GM12801 (cell line): ENCODE measurements around the gene DIAPH2.

Source experiments
- CTCF ChIP-seq: IDR thresholded peaks from one replicate; pipeline ENCODE4 v1.5.1; 2011; ENCODE audit warnings: control low read depth; ENCODE audit not compliant: insufficient read length; ENCODE audit errors: extremely low read depth

The DIAPH2 gene

GRCh38 chrX:97401154-97401553, 716.5 kb downstream of the DIAPH2 start:
- TF ChIP-seq CTCF: no peak

GRCh38 chrX:97401586-97402136, 717.0 kb downstream of the DIAPH2 start:
- TF ChIP-seq CTCF: no peak

- TF ChIP-seq CTCF: no peak
Measured at GRCh38 chrX:97402333-97402732, 717.7 kb downstream of the DIAPH2 start.

- TF ChIP-seq CTCF: no peak
Measured at GRCh38 chrX:97402903-97403302, 718.3 kb downstream of the DIAPH2 start.

- no peak for TF ChIP-seq CTCF
Measured at GRCh38 chrX:97405031-97405660, 720.5 kb downstream of the DIAPH2 start.

- no peak for TF ChIP-seq CTCF
Measured at GRCh38 chrX:97416461-97416860, 731.8 kb downstream of the DIAPH2 start.

GRCh38 chrX:97429101-97429500, 744.5 kb downstream of the DIAPH2 start:
- no peak for TF ChIP-seq CTCF
